ENCODE results near the gene HLX.

Gene HLX

GRCh38 chr1:220896092-220896491 is 16.8 kb downstream of the HLX start:
- DNase-seq (ENCODE audit: low read depth): no peak

GRCh38 chr1:220900842-220901241 is 21.6 kb downstream of the HLX start:
- no peak for DNase-seq (ENCODE audit: low read depth)

GRCh38 chr1:220901881-220902280 is 22.6 kb downstream of the HLX start:
- DNase-seq (ENCODE audit: low read depth): no peak

DNA sequence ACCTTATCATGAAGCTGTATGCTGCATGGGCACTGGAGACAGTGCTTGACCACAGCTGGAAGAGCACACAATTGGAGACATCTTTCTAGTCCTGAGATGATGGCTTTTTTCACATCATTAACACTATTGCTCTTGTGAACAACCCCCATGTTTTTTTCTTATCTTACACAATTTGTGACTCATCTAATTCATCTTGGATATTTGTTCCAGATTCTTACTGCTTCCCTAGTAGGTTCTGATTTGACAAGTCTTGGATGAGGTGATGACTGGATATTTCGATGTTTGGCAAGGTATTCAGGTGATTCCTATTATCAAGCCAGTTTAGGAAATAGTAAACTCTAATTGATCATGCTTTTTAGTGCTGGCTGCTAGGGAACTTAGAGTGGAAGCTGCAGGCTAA is 23.7 kb downstream of the HLX start:
- no peak for DNase-seq (ENCODE audit: low read depth)

- no peak for DNase-seq (ENCODE audit: low read depth)
These were observed 25.6 kb downstream of the HLX start for GRCh38 chr1:220904876-220905275.

GRCh38 chr1:220905650-220906560 is 26.7 kb downstream of the HLX start:
- no peak for DNase-seq (ENCODE audit: low read depth)

GRCh38 chr1:220906561-220907334 is 27.5 kb downstream of the HLX start:
- no peak for DNase-seq (ENCODE audit: low read depth)

DNA sequence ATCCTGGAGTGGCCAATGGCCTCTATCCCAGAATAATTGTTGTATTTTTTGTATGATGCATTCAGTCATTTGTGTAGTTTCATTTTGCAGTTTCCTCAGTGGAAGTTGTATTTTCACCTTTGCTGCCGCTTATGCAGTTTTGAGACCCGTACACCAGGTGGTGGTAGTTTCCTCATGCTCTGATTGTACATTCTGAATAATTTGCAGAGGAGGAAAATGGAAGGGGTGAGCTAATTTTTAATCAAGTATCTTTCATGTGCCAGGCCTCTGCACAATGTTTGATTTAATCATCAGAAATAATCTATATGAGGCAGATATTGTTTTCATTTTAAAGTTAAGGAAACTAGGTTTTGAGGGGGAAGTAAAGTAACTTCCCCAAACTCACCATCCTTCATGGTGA is 29.5 kb downstream of the HLX start:
- DNase-seq (ENCODE audit: low read depth): no peak

- no peak for DNase-seq (ENCODE audit: low read depth)
These were observed 30.8 kb downstream of the HLX start for GRCh38 chr1:220910021-220910420.

GRCh38 chr1:220914283-220915116 is 35.3 kb downstream of the HLX start:
- DNase-seq (ENCODE audit: low read depth): no peak

- no peak for DNase-seq (ENCODE audit: low read depth)
These were observed 35.8 kb downstream of the HLX start for GRCh38 chr1:220915117-220915440.

DNA sequence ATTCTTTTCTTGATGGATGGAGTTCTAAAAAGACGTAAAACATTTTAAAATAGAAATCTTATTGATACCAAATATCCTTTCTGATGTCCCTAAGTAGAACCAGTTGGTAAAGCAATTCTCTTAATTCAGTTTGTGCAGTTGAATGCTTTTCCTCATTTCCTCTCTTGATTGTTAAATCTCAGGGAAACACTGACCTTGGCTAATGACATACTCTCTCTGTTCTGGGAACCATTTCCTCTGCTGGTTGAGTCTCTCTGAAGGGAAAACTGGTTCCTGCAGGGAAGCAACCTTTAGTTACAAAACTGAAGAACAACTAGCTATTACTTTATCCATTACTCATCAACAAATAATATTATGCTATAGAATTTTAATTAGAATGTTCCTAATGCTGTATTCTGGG is 36.7 kb downstream of the HLX start:
- DNase-seq (ENCODE audit: low read depth): no peak

GRCh38 chr1:220917101-220917500 is 37.9 kb downstream of the HLX start:
- no peak for DNase-seq (ENCODE audit: low read depth)

DNA sequence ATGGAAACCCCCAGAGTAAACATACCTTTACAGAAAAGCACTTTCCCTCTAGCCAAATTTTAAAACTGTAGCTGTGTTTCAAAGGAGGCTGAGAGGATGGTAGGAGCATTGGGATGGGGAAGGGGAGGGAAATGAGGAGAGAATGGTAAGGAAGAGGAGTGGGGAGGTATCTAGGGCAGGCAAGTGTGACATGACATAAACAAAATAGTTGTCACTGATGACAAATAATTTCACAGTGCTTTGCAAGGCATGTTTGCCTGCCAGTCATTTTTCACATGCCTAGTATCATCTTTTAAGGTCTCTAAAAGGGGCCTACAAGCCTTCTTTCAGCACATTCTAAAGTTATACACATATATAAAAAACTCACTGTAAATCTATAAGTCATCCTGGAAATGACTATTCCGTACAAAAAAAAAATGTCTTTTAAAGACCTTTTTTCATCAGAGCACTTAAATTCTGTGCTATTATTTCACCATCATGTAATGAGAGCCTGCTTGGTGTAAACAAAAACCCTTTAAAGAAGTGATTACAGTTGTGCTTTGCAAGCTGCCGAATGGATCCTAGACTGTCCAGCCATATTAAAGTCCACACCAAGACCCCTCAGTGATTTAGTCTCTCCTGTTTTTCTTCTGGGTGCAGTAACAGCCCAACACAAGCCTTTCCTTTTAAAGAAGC is 38.4 kb downstream of the HLX start:
- no peak for DNase-seq (ENCODE audit: low read depth)

DNA sequence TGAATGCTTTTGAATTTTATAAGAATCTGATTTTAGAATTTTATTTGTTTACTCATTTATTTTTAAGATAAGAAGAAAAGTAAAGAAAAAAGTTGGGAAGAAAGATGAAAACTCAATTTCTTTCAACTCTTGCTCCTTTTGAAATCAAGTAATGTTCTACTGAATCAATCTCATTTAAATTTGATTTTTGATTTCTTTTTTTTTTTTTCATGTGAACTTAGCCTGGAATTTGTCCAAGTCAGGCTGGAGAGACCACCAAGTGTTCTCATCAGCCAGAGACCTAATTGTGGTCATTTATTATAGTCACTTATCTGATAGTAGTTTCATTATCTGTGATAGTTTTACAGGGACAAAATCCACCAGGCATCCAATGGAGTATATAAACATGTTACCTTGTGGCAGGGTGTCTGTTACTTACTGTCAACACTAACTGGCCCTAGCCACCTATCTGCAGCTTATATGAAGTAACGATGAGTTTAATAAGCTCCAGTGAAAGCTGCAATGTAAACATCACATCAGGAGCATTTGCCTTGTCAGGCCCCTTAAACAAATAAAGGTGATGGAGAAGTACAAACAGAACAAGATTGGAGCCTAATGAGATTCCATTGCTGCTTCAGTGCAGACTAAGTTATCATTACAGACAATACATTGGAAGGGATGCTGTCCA is 39.2 kb downstream of the HLX start:
- DNase-seq (ENCODE audit: low read depth): no peak

DNA sequence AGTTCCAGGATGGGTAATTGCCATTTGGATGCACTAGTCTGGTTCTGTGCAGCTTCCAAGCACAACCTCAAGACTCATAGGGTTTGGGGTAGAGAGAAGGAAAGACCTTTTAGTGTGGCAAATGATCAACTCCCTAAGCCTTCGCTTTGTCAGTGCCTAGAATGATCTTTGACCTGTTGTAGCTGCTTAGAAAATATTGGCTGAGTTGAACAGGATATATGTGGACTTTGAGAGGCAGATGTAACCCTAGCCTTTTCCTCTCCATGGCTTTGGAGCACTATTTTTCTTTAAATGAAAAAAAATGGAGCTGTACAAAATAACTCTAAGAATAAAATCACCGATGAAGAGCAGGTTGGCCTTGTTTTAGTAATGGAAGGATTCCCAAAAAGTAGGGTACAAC is 41.7 kb downstream of the HLX start:
- no peak for DNase-seq (ENCODE audit: low read depth)

GRCh38 chr1:220921498-220921897 is 42.3 kb downstream of the HLX start:
- DNase-seq (ENCODE audit: low read depth): no peak

DNA sequence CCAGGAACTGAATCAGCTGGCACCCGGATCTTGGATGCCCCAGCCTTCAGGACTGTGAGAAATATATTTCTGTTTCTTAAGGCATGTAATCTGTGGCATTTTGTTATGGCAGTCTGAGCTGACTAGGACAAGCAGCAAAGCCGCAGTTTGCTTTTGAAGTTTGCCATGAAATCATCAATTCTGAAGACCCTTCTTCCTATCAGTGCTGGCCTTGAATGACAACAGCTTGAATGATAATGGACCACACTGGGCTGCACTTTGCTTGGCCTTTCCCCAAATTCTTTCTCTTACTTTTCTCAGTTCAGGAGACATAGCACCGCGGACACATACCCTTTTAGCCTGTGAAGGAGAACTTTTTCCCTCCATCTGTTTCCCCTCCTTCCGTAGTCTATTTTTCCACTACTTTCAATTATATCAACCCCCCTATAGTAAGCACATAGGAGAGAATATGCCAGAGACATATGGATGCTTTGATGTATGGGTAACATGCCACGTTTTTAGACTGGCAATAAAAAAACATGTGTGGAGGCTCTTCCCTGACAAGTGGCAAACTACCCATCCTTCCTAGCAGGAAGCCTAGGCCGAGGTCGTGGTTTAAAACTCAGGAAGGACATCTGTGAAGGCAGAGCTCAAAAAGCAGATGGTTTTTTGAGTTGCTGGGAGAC is 42.9 kb downstream of the HLX start:
- no peak for DNase-seq (ENCODE audit: low read depth)

GRCh38 chr1:220922951-220923350 is 43.7 kb downstream of the HLX start:
- DNase-seq (ENCODE audit: low read depth): no peak

GRCh38 chr1:220924331-220924970 is 45.2 kb downstream of the HLX start:
- DNase-seq (ENCODE audit: low read depth): no peak
